Heart left ventricle (tissue), 13 donors: ENCODE results near the gene GAS2L2.

Experiments used
- CTCF ChIP-seq, 12 donors: fragments of 200-600 bp; sonication (generic) in 4 of 12; IDR thresholded peaks; one replicate each; pipeline versions ENCODE4 v1.5.0 to v1.8.0; 2018 to 2022; ENCODE audit warnings: antibody characterized with exemption in 12 of 12, mild to moderate bottlenecking in 5 of 12
- POLR2A ChIP-seq, 2 donors: fragments of 450-650 bp; IDR thresholded peaks; one replicate each; pipeline ENCODE4 v1.6.1; 2017; ENCODE audit warnings: antibody characterized with exemption in 2 of 2, mild to moderate bottlenecking in 2 of 2, moderate library complexity in 2 of 2
- donor health status: ischemic (EF 13 %, LVEDD 7.1; RV severe dilation, severe dysfunction).
- donor health status: DM: no; HTN: yes; CAD: no.
- donor health status: DM: no; HTN: no; CAD: no.
- donor health status: ischemic (EF 25% LVEDD 6.9; RV normal size, moderate dysfunction).
- donor health status: ischemic (EF 25% LVEDD 5.7; RV mildly dilated, moderate dysfunction).
- donor health status: ischemic (EF 35%, LVEDD 5.7; RV mildly dilated, moderate dysfunction).
- donor health status: nonischemic (EF 11% LVEDD 7.7; RV severe dilation, severe dysfunction).
- donor health status: DM: yes; HTN: yes; CAD: no.
- donor health status: PGD.
- donor health status: ischemic (EF 29% LVEDD 5.4; RV normal size, mild dysfunction).
- donor health status: nonischemic (EF 23%, LVEDD 6.1; RV moderate dilation, normal function).

- TF ChIP-seq CTCF (IDR thresholded peaks at IDR 0.05), result no peak
- TF ChIP-seq POLR2A (IDR thresholded peaks at IDR 0.05), result no peak
Observed at GRCh38 chr17:35728551-35728950, 24.5 kb downstream of the GAS2L2 start.
